Breast epithelium (tissue), 3 donors: ENCODE results near the gene NLRP11.
"Not testable (repeated sequence)": the region's sequence is repeated elsewhere in the genome, so short reads cannot be mapped to it uniquely, and the experiment has no call there.

Experiments used
- CTCF ChIP-seq, 3 donors: fragments of 450-650 bp; IDR thresholded peaks; one replicate each; pipeline ENCODE4 v1.5.1; 2016 to 2017; ENCODE audit warnings: antibody characterized with exemption in 3 of 3, mild to moderate bottlenecking in 3 of 3, moderate library complexity in 3 of 3
- POLR2A ChIP-seq: fragments of 450-650 bp; IDR thresholded peaks from one replicate; pipeline ENCODE4 v1.6.1; 2016; ENCODE audit warnings: antibody characterized with exemption, mild to moderate bottlenecking, moderate library complexity
- POLR2AphosphoS5 ChIP-seq, 3 donors: sonication (generic); formaldehyde crosslinking; IDR thresholded peaks; one replicate each; pipeline ENCODE4 v1.6.1; 2017; ENCODE audit warnings: antibody characterized with exemption in 3 of 3

GRCh38 chr19:55758797-55759196, 73.0 kb downstream of the NLRP11 start, which contains the start of gene RFPL4A:
- not testable (repeated sequence) for TF ChIP-seq CTCF (IDR thresholded peaks at IDR 0.05); POLR2A; POLR2AphosphoS5 (IDR thresholded peaks at IDR 0.05)
